GM12878 (cell line): ENCODE measurements around the gene WDR45B. TPM values are rescaled to one million over a fixed set of nuclear protein-coding genes. Genes with fewer than 3 reads are reported as not detected.

Experiments used
- ATAC-seq: fragments of 200-7000 bp; cut with Tn5 transposase; 3 replicates; pipeline ENCODE4 v1.9.1; 2020; ENCODE audit warnings: mild to moderate bottlenecking, moderate library complexity
- BruUV-seq: library from RNA; stranded (reverse); fragments of 400-500 nt; replicated peaks from 2 replicates; lab custom pipeline; 2021; lab: Mats Ljungman, UMichigan
- CTCF ChIA-PET: fragments of 300-600 bp; sonication (Branson Sonifier 250); formaldehyde crosslinking; extraction: SDS; loops from one replicate; lab custom pipeline; 2021; ENCODE audit warnings: inconsistent platforms; lab: Yijun Ruan, JAX
- POLR2A ChIA-PET: fragments of 350-600 bp; formaldehyde crosslinking; extraction: SDS; loops from one replicate; lab custom pipeline; 2021; ENCODE audit warnings: inconsistent platforms; lab: Charles Lee
- RAD21 ChIA-PET: fragments of 300-600 bp; sonication (Branson Sonifier 250); formaldehyde crosslinking; loops from one replicate; lab custom pipeline; 2023; ENCODE audit warnings: antibody characterized with exemption; ENCODE audit not compliant: unreplicated experiment; lab: Charles Lee
- SMC1A ChIA-PET: fragments of 300-600 bp; sonication (Branson Sonifier 250); formaldehyde crosslinking; loops from one replicate; lab custom pipeline; 2023; ENCODE audit not compliant: unreplicated experiment, uncharacterized antibody; lab: Charles Lee
- DNase-seq: peaks from one replicate; pipeline ENCODE4 v3.0.0-alpha.2; 2011; ENCODE audit warnings: low read depth, low spot score
- FAIRE-seq: peaks from 3 replicates; lab custom pipeline; 2011; peaks lifted over from hg19 to GRCh38; lab: Jason Lieb, UNC
- H2AFZ ChIP-seq: 2 replicates; pipeline ENCODE4 v1.6.0; 2011; ENCODE audit warnings: low read depth, low read length, control low read depth; ENCODE audit not compliant: control insufficient read depth
- H3K27ac ChIP-seq: 2 replicates; pipeline ENCODE4 v1.5.1; 2011; ENCODE audit warnings: control low read depth; ENCODE audit not compliant: control insufficient read depth, insufficient read depth
- H3K27me3 ChIP-seq, 2 experiments: replicated peaks in 1 of 2; 2 replicates each; pipeline versions ENCODE4 v1.6.0 to v1.6.1; 2011; ENCODE audit warnings: low read length in 1 of 2; ENCODE audit not compliant: control insufficient read depth in 2 of 2, insufficient read depth in 2 of 2
- H3K36me3 ChIP-seq, 2 experiments: 2 replicates each; pipeline ENCODE4 v1.5.1; 2011; ENCODE audit warnings: low read length in 1 of 2; ENCODE audit not compliant: control insufficient read depth in 2 of 2, insufficient read depth in 2 of 2
- H3K4me1 ChIP-seq: 2 replicates; pipeline ENCODE4 v1.6.1; 2011; ENCODE audit warnings: mild to moderate bottlenecking, low read length, moderate library complexity, mixed read lengths; ENCODE audit not compliant: control insufficient read depth, insufficient read depth
- H3K4me2 ChIP-seq: 2 replicates; pipeline ENCODE4 v1.6.0; 2011; ENCODE audit warnings: control low read depth; ENCODE audit not compliant: control insufficient read depth, insufficient read depth
- H3K4me3 ChIP-seq: fragments of 200-600 bp; sonication (generic); 2 replicates; pipeline ENCODE4 v1.5.1; 2016
- H3K79me2 ChIP-seq: 2 replicates; pipeline ENCODE4 v1.6.0; 2011; ENCODE audit warnings: low read length; ENCODE audit not compliant: control insufficient read depth, insufficient read depth
- H3K9ac ChIP-seq: 2 replicates; pipeline ENCODE4 v1.8.0; 2011; ENCODE audit warnings: low read length, control low read depth, mixed read lengths; ENCODE audit not compliant: control insufficient read depth, insufficient read depth
- H3K9me3 ChIP-seq: replicated peaks from 3 replicates; pipeline ENCODE4 v1.5.1; 2011; ENCODE audit warnings: mild to moderate bottlenecking, low read length; ENCODE audit not compliant: control insufficient read depth, insufficient read depth
- H4K20me1 ChIP-seq: 2 replicates; pipeline ENCODE4 v1.6.0; 2011; ENCODE audit not compliant: control insufficient read depth, insufficient read depth
- ASH2L ChIP-seq: fragments of 300-600, 200-600 bp; sonication (generic); IDR thresholded peaks from 2 replicates; pipeline ENCODE4 v1.6.1; 2017; ENCODE audit warnings: low read depth, mild to moderate bottlenecking, borderline replicate concordance
- BCL11A ChIP-seq: IDR thresholded peaks from 2 replicates; pipeline ENCODE4 v1.6.1; 2011; ENCODE audit warnings: low read depth, low read length
- HDAC2 ChIP-seq: fragments of 200-600 bp; sonication (generic); IDR thresholded peaks from 2 replicates; pipeline ENCODE4 v1.6.1; 2017
- KDM1A ChIP-seq: fragments of 200-600 bp; sonication (generic); IDR thresholded peaks from 2 replicates; pipeline ENCODE4 v1.6.1; 2016; ENCODE audit warnings: borderline replicate concordance
- LARP7 ChIP-seq: fragments of 450-650 bp; IDR thresholded peaks from 2 replicates; pipeline ENCODE4 v1.6.1; 2017; ENCODE audit warnings: mild to moderate bottlenecking
- MXI1 ChIP-seq: fragments of 150-350 bp; IDR thresholded peaks from 2 replicates; pipeline ENCODE4 v1.6.1; 2011; ENCODE audit warnings: low read depth, mild to moderate bottlenecking, inconsistent platforms, low read length, improper control_type of control experiment
- MYB ChIP-seq: fragments of 150-350 bp; IDR thresholded peaks from 2 replicates; pipeline ENCODE4 v1.6.1; 2014; ENCODE audit warnings: mild to moderate bottlenecking, low read depth, low read length, borderline replicate concordance
- PAX8 ChIP-seq: fragments of 450-650 bp; IDR thresholded peaks from 2 replicates; pipeline ENCODE4 v1.6.1; 2017; ENCODE audit warnings: mild to moderate bottlenecking, moderate library complexity
- SREBF1 ChIP-seq: IDR thresholded peaks from 2 replicates; pipeline ENCODE4 v1.6.1; 2012; ENCODE audit warnings: mild to moderate bottlenecking, low read length
- SREBF2 ChIP-seq: IDR thresholded peaks from 2 replicates; pipeline ENCODE4 v1.6.1; 2012; ENCODE audit warnings: mild to moderate bottlenecking, low read length
- ZNF24 ChIP-seq: fragments of 450-650 bp; IDR thresholded peaks from 2 replicates; pipeline ENCODE4 v1.6.1; 2017; ENCODE audit warnings: antibody characterized with exemption, mild to moderate bottlenecking
- WGBS: methylation state at CpG from one replicate; pipeline ENCODE4 v1.1.6; 2016; ENCODE audit warnings: low lambda C conversion rate; ENCODE audit not compliant: insufficient replicate concordance, insufficient coverage; ENCODE audit errors: missing lambda C conversion rate; 5-methylcytosine and 5-hydroxymethylcytosine counted together
- in situ Hi-C: fragments of 300-500 bp; cut with MboI; formaldehyde crosslinking; loops from 9 replicates; pipeline ENCODE4 v1.14.3; 2018; ENCODE audit warnings: mixed read lengths
- intact Hi-C: fragments of 100-400 bp; cut with micrococcal nuclease; formaldehyde crosslinking; loops from one replicate; pipeline ENCODE4 v1.14.2; 2022; ENCODE audit not compliant: unreplicated experiment
- polyA plus RNA-seq, 11 experiments: library from polyadenylated mRNA; depleted of rRNA in 4 of 11; unstranded in 6 of 11; stranded (reverse) in 5 of 11; fragments of >200 nt; fragmentation: Nextera tagmentation in 4 of 11; fragmentation: Illumina TruSeq in 1 of 11; extraction: Ambion mirVana in 4 of 11; extraction: Trizol in 1 of 11; gene quantifications; 1 replicate in 1 of 11; 2 replicates in 10 of 11; pipeline versions ENCODE4 v1.2.1 to v1.2.3, GENCODE V29; 2011 to 2016; ENCODE audit warnings: inconsistent platforms in 2 of 11, missing spikeins in 2 of 11, low read depth in 1 of 11
- total RNA-seq, 4 experiments: library from RNA; depleted of rRNA in 3 of 4; stranded (reverse); fragments of >200 nt in 3 of 4; fragmentation: Illumina TruSeq in 1 of 4; extraction: Trizol in 1 of 4; gene quantifications; 2 replicates each; pipeline versions ENCODE4 v1.2.1 to v1.2.3, GENCODE V29; 2013 to 2021
- TF ChIP-seq, protein P1 (sequence below): IDR thresholded peaks from 2 replicates; pipeline ENCODE4 v1.6.1; 2012; ENCODE audit warnings: low read length, inconsistent platforms

Gene WDR45B
- total and polyA plus RNA-seq, 10 of the 15 experiments (the other 5 are each of a cell fraction or from before 2014, with no cell fraction given), result 1.0 to 73.7 (median 26.6) TPM

GRCh38 chr17:82657926-82658325, 9.7 kb upstream of the WDR45B start:
- Histone ChIP-seq H3K79me2 (no peaks in the 10 kb centered on the region), H2AFZ (no peak overlapping the region), H4K20me1 (no peaks in the 10 kb centered on the region), H3K27me3 (no peaks in the 10 kb centered on the region), H3K4me2 (no peak overlapping the region), H3K9me3 (no peaks in the 10 kb centered on the region), H3K4me1 (no peaks in the 10 kb centered on the region), H3K9ac (no peak overlapping the region), H3K27ac (no peak overlapping the region), H3K4me3 (no peak overlapping the region), H3K36me3 (no peaks in the 10 kb centered on the region)
- WGBS, result 83% methylated on average over 19 of the region's 19 CpGs
- FAIRE-seq (no peak), DNase-seq (no peak), ATAC-seq (no peak)
- ChIA-PET CTCF (interaction anchor here (0.6 kb wide), 1 partner anchor 108 kb away, joined by 4 read pairs; no protein-coding TSS in a partner anchor), SMC1A (interaction anchor here (0.7 kb wide), 1 partner anchor 366 kb away, joined by 3 read pairs; no protein-coding TSS in a partner anchor), RAD21 (no interaction called here), POLR2A (no interaction called here)
- no TSS peak for BruUV-seq
- no peak for TF ChIP-seq MXI1
- in situ Hi-C loops (loop anchor here (10.0 kb wide), 1 partner anchor 87 kb away; no protein-coding TSS in a partner anchor), intact Hi-C loops (no loop called here)

GRCh38 chr17:82656266-82656665, 8.0 kb upstream of the WDR45B start:
- in situ Hi-C loops, result loop anchor here (10.0 kb wide), 1 partner anchor 89 kb away; no protein-coding TSS in a partner anchor
- 78% methylated on average over 16 of the region's 16 CpGs for WGBS
- Histone ChIP-seq H3K36me3 (no peaks in the 10 kb centered on the region), H3K4me1 (no peaks in the 10 kb centered on the region), H3K79me2 (no peaks in the 10 kb centered on the region), H3K4me2 (no peak overlapping the region), H3K27ac (no peak overlapping the region), H3K9me3 (no peaks in the 10 kb centered on the region), H3K4me3 (no peak overlapping the region), H2AFZ (no peak overlapping the region), H3K27me3 (no peaks in the 10 kb centered on the region), H3K9ac (no peak overlapping the region), H4K20me1 (no peaks in the 10 kb centered on the region)
- no peak for TF ChIP-seq SREBF1
- no peak for TF ChIP-seq BCL11A
- TF ChIP-seq ZNF24, result no peak
- TF ChIP-seq MYB, result no peak
- no peak for TF ChIP-seq LARP7
- no peak for TF ChIP-seq PAX8
- no peak for TF ChIP-seq HDAC2
- no peak for TF ChIP-seq KDM1A
- TF ChIP-seq ASH2L, result no peak
- TF ChIP-seq, protein P1, sequence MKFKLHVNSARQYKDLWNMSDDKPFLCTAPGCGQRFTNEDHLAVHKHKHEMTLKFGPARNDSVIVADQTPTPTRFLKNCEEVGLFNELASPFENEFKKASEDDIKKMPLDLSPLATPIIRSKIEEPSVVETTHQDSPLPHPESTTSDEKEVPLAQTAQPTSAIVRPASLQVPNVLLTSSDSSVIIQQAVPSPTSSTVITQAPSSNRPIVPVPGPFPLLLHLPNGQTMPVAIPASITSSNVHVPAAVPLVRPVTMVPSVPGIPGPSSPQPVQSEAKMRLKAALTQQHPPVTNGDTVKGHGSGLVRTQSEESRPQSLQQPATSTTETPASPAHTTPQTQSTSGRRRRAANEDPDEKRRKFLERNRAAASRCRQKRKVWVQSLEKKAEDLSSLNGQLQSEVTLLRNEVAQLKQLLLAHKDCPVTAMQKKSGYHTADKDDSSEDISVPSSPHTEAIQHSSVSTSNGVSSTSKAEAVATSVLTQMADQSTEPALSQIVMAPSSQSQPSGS, result no peak
- TF ChIP-seq SREBF2, result no peak
- ChIA-PET RAD21 (interaction anchor here (0.7 kb wide), 1 partner anchor 314 kb away, joined by 3 read pairs; no protein-coding TSS in a partner anchor), POLR2A (no interaction called here), CTCF (no interaction called here), SMC1A (interaction anchor here (1.1 kb wide), 1 partner anchor 60 kb away, joined by 3 read pairs; the partner anchor contains the start of gene FN3KRP)
- FAIRE-seq (no peak), DNase-seq (no peak), ATAC-seq (no peak)
- BruUV-seq, result no TSS peak
- intact Hi-C loops, result no loop called here
